Measurements from ENCODE around the gene CCNI2. TPM values are rescaled to one million over a fixed set of nuclear protein-coding genes. Genes with fewer than 3 reads are reported as not detected.

The CCNI2 gene
- total RNA-seq, 1 experiment from 2014 or later, result not detected

- DNase-seq (ENCODE audit: low spot score), result no peak
- BruUV-seq (replicated peaks), result no TSS peak
- H3K27me3 ChIP-seq (replicated peaks; ENCODE audit: insufficient read depth, low read depth, low read length, poor library complexity), result no peaks in the 10 kb centered on the region
- no peak overlapping the region for H3K4me3 ChIP-seq (ENCODE audit: low read depth, low read length, poor library complexity, severe bottlenecking)
- no peaks in the 10 kb centered on the region for H3K36me3 ChIP-seq (ENCODE audit: insufficient read depth, low read length, poor library complexity, severe bottlenecking)
- H3K9me3 ChIP-seq (ENCODE audit: low read depth, low read length, poor library complexity, severe bottlenecking), result no peaks in the 10 kb centered on the region
- peaks cover 6% of the 10 kb centered on the region for H3K4me1 ChIP-seq (ENCODE audit: insufficient read depth, low read length, poor library complexity, severe bottlenecking)
- intact Hi-C loops (cut with micrococcal nuclease; ENCODE audit: unreplicated experiment), result no loop called here
- H3K27ac ChIP-seq (ENCODE audit: low read depth, low read length, poor library complexity, severe bottlenecking), result no peak overlapping the region
- TF ChIP-seq CTCF (conservative IDR thresholded peaks at IDR 0.05; ENCODE audit: low read depth, low read length) (no peak), EZH2 (IDR thresholded peaks at IDR 0.05; ENCODE audit: borderline replicate concordance, low read depth, low read length, poor library complexity, severe bottlenecking) (no peak)
- CTCF ChIA-PET, result no interaction called here
- POLR2A ChIA-PET (ENCODE audit: low non-redundant PET), result no interaction called here
Measured at GRCh38 chr5:132773601-132774355, 26.6 kb downstream of the CCNI2 start.

GRCh38 chr5:132774406-132774805 is 27.2 kb downstream of the CCNI2 start:
- no peaks in the 10 kb centered on the region for H3K36me3 ChIP-seq (ENCODE audit: insufficient read depth, low read length, poor library complexity, severe bottlenecking)
- no peaks in the 10 kb centered on the region for H3K9me3 ChIP-seq (ENCODE audit: low read depth, low read length, poor library complexity, severe bottlenecking)
- ChIA-PET CTCF (no interaction called here), POLR2A (ENCODE audit: low non-redundant PET) (no interaction called here)
- BruUV-seq (replicated peaks), result no TSS peak
- no peaks in the 10 kb centered on the region for H3K27me3 ChIP-seq (replicated peaks; ENCODE audit: insufficient read depth, low read depth, low read length, poor library complexity)
- TF ChIP-seq CTCF (conservative IDR thresholded peaks at IDR 0.05; ENCODE audit: low read depth, low read length) (no peak), EZH2 (IDR thresholded peaks at IDR 0.05; ENCODE audit: borderline replicate concordance, low read depth, low read length, poor library complexity, severe bottlenecking) (no peak)
- no peak overlapping the region for H3K27ac ChIP-seq (ENCODE audit: low read depth, low read length, poor library complexity, severe bottlenecking)
- H3K4me3 ChIP-seq (ENCODE audit: low read depth, low read length, poor library complexity, severe bottlenecking), result no peak overlapping the region
- intact Hi-C loops (cut with micrococcal nuclease; ENCODE audit: unreplicated experiment), result no loop called here
- peaks cover 6% of the 10 kb centered on the region for H3K4me1 ChIP-seq (ENCODE audit: insufficient read depth, low read length, poor library complexity, severe bottlenecking)
- no peak for DNase-seq (ENCODE audit: low spot score)

GRCh38 chr5:132774896-132775295 is 27.7 kb downstream of the CCNI2 start:
- no peaks in the 10 kb centered on the region for H3K36me3 ChIP-seq (ENCODE audit: insufficient read depth, low read length, poor library complexity, severe bottlenecking)
- H3K9me3 ChIP-seq (ENCODE audit: low read depth, low read length, poor library complexity, severe bottlenecking), result no peaks in the 10 kb centered on the region
- intact Hi-C loops (cut with micrococcal nuclease; ENCODE audit: unreplicated experiment), result no loop called here
- CTCF ChIA-PET, result no interaction called here
- no peak overlapping the region for H3K4me3 ChIP-seq (ENCODE audit: low read depth, low read length, poor library complexity, severe bottlenecking)
- peaks cover 6% of the 10 kb centered on the region for H3K4me1 ChIP-seq (ENCODE audit: insufficient read depth, low read length, poor library complexity, severe bottlenecking)
- no TSS peak for BruUV-seq (replicated peaks)
- no peak overlapping the region for H3K27ac ChIP-seq (ENCODE audit: low read depth, low read length, poor library complexity, severe bottlenecking)
- no peak for DNase-seq (ENCODE audit: low spot score)
- POLR2A ChIA-PET (ENCODE audit: low non-redundant PET), result no interaction called here
- no peaks in the 10 kb centered on the region for H3K27me3 ChIP-seq (replicated peaks; ENCODE audit: insufficient read depth, low read depth, low read length, poor library complexity)
- TF ChIP-seq EZH2 (IDR thresholded peaks at IDR 0.05; ENCODE audit: borderline replicate concordance, low read depth, low read length, poor library complexity, severe bottlenecking) (no peak), CTCF (conservative IDR thresholded peaks at IDR 0.05; ENCODE audit: low read depth, low read length) (no peak)
